H7 (cell line): ENCODE measurements around the gene GCLC. TPM values are rescaled to one million over a fixed set of nuclear protein-coding genes. Genes with fewer than 3 reads are reported as not detected.

Experiments used
- DNase-seq: peaks from one replicate; pipeline ENCODE4 v3.0.0; 2012
- H3K27me3 ChIP-seq: 2 replicates; pipeline ENCODE4 v1.6.0; 2011; ENCODE audit warnings: mild to moderate bottlenecking, low read length; ENCODE audit not compliant: control insufficient read depth, insufficient read depth
- H3K36me3 ChIP-seq: replicated peaks from 2 replicates; pipeline ENCODE4 v1.5.1; 2011; ENCODE audit warnings: low read length; ENCODE audit not compliant: control insufficient read depth, insufficient read depth
- H3K4me3 ChIP-seq: 2 replicates; pipeline ENCODE4 v1.5.1; 2011; ENCODE audit warnings: low read depth, mild to moderate bottlenecking, control low read depth, low read length, moderate library complexity; ENCODE audit not compliant: insufficient read depth
- total RNA-seq: library from RNA; depleted of rRNA; stranded (reverse); fragments of >200 nt; shearing (Covaris generic); gene quantifications from 2 replicates; pipeline ENCODE4 v1.2.3, GENCODE V29; 2014

Gene GCLC
- total RNA-seq, 1 experiment from 2014 or later, result 37.4 TPM

DNA sequence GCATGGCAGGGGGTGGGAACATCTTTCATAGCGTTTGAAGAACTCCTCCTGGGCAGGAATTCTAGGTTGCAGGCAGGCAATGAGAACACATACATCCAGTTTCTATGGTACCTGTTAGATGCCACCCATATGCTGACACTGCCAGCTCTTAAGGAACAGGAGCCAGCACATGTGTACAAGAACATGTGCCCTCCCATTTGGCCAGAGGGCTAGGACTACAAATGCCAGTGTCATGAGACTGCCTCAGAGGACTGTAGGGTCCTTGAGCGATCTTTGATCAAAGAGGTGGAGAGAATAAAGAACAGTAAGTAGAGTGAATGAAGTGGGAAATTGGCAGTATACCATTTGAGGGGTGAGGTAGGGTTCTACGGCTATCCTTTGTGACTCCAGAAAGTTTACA is 45.8 kb downstream of the GCLC start:
- Histone ChIP-seq H3K36me3 (peaks cover 9% of the 10 kb centered on the region), H3K27me3 (no peaks in the 10 kb centered on the region), H3K4me3 (no peak overlapping the region)
- DNase-seq, result no peak

DNA sequence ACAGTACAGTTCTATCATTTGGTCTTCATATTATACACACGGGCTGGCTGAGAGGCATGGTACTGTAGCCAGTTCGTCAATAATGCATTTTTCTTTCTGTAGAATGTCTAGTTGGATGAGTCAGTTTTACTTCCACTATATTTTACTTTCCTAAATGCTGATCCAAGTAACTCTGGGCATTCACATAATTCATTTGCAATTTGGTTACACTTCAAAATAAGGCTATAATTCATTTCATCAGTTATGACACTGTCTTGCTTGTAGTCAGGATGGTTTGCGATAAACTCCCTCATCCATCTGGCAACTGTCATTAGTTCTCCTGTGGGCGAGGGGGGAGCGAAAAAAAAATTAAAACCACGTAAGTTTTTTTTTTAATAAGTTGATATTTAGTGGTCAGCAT is 46.3 kb downstream of the GCLC start:
- no peak for DNase-seq
- Histone ChIP-seq H3K4me3 (no peak overlapping the region), H3K27me3 (no peaks in the 10 kb centered on the region), H3K36me3 (peaks cover 9% of the 10 kb centered on the region)

DNA sequence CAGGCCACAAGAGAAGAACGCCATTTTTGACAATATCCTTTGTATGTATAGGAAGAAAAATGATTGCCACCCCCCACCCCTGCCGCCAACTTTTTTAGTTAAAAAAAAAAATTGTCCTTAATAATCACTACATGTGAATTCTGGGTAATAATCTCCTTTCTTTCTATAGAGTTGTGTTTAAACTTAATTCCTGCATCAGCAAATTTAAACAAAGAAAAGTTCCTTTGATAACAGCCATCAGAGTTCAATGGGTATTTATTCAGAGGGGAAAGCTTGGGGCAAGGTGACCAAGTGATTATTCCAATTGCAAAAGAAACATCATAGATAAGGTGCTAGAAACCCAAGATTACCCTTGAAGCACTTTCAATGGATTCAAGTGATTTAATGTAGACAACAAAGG is 47.0 kb downstream of the GCLC start:
- no peak for DNase-seq
- H3K36me3 ChIP-seq, result peaks cover 7% of the 10 kb centered on the region
- H3K4me3 ChIP-seq, result no peak overlapping the region
- no peaks in the 10 kb centered on the region for H3K27me3 ChIP-seq

DNA sequence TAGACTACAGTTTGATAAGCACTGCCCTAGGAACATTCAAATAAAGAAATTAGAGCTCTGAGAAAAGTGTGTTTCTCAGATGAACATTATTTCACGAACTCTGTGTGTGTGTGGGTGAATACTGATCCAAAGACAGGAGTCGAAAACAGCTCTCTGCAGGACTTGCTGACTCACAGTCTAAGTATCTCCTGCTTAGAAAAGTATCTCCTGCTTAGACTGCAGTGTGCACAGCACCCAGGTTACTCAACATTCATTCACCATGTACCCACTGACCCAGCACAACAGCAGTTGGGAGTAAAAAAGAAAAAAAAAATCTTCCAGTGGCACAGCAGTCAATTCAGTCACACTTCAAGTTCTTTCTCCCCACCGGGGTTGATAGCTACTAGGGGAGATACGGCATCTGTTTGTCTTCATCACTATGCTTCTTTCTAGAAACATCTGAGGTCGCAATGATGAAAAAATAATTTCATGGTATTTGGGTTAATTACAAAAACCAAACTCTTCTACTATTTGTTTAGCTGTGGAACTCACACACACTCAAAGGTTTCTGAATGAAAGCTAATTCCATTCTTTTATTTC is 48.0 kb downstream of the GCLC start:
- no peak for DNase-seq
- peaks cover 7% of the 10 kb centered on the region for H3K36me3 ChIP-seq
- no peaks in the 10 kb centered on the region for H3K27me3 ChIP-seq
- no peak overlapping the region for H3K4me3 ChIP-seq

DNA sequence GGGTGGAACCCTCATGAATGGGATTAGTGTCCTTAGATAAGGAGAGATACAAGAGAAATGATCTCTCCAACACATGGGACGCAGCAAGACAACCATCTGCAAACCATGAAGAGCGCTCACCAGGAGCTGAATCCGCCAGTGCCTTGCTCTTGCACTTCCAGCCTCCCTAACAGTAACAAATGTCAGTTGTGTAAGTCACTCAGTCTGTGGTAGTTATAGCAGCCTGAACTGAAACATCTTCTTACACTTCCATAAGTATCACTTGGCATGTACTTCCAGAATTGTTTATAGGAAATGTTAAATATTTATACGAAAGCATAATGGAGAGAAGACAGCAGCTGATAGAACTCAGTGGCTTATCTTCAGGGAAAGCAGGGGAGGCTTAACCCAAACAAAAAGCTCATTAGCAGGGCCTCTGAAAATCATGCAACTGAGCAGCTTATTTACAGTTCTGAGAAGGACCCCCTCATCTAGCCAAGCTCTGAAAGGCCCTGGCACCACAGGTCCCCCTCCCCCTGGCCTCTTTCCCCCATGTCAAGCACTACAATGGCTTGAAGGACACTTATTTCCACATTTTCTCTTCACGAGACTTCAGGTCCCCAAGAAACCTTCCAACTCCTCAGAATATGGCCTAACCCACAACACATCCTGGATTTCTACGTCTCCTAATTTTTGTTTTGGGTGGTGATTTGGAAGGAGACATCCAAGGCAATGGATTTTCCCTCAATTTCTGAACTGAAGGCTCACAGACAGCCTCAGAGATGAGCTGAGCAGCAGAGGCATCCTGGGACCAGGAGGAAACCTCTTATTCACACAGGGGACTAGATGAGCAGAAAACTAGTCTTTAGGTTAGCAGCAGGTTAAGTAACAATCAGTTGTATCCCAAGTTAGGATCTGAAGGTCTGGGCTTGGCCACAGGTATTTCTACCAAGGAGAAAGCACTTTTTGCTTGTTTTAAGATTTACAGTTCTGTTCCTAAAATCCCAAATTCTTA is 49.1 kb downstream of the GCLC start:
- no peak overlapping the region for H3K4me3 ChIP-seq
- H3K36me3 ChIP-seq, result peaks cover 6% of the 10 kb centered on the region
- H3K27me3 ChIP-seq, result no peaks in the 10 kb centered on the region
- no peak for DNase-seq

DNA sequence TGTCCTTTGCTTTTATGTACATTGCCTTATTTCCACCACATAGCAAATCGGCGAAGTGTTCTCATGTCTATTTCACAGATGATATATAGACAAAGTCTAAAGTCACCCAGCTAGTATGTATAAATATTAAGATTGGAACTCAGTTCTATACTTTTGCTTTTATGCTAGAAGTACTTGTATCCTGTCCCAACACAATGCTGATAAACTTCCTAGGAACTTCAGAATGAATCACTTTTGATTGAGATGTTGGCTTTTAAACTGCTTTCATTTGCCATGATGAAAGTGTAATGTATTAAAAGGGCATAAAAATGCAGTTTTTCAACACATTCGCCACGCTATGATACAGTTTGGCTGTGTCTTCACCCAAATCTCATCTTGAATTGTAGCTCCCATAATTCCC is 50.8 kb downstream of the GCLC start:
- Histone ChIP-seq H3K36me3 (peaks cover 1% of the 10 kb centered on the region), H3K27me3 (no peaks in the 10 kb centered on the region), H3K4me3 (no peak overlapping the region)
- no peak for DNase-seq

DNA sequence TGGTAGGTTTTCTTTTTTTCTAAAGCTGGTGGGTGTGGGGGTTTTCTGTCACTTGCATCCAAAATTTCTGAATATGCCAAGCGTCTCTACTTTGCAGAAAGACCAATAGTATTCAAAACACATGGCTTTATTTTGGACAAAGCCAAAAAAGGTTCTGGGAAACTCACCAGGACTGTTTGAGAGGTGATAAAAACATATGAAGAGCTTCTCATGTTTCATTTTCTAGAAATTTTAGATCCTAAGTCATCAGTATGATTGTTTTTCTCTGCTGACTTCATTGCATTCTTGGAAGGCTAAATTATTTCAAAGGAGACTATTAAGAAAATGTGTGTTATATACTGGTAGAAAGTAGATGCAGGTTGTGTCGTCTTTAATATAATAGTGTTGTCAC is 51.3 kb downstream of the GCLC start:
- DNase-seq, result no peak
- no peaks in the 10 kb centered on the region for H3K27me3 ChIP-seq
- no peaks in the 10 kb centered on the region; the same call in none of the 2 replicates for H3K36me3 ChIP-seq
- no peak overlapping the region for H3K4me3 ChIP-seq

DNA sequence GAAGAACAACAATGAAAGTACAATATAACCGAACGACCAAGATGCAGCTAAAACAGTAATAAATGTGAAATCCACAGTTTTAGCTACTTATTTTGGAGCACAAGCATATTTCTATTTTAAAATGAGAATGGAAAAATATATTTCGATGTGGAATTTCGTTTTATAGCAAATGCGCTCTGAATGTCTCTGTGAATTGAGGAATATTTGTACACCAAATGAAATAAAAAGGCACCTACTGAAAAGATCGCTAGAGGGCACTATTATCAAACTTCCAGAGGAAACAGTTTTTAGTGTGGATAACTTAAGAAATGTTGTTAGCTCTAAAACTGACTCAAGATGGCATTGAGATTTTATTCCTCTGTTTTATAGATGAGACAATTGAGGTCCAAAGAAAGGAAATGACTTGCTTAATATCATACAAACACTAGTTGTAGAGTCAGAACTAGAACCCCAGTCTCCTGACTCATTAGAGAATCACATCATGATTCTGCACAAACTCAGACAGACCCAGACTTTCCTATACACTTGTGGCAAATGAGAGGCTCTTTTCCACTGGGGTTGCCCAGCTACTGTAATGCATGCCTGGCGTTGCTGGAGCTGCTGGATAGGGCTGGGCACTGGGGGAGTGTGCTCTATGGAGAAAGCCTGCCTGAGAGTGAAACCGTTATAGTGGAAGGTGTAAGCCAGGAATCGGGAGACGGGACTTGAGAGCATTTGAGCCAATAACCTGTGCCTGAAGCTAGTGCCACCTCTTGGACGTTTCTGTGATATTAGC is 51.9 kb downstream of the GCLC start:
- Histone ChIP-seq H3K27me3 (no peaks in the 10 kb centered on the region), H3K4me3 (no peak overlapping the region), H3K36me3 (no peaks in the 10 kb centered on the region; the same call in 1 of the 2 replicates)
- peak; percentile 15 for DNase-seq

DNA sequence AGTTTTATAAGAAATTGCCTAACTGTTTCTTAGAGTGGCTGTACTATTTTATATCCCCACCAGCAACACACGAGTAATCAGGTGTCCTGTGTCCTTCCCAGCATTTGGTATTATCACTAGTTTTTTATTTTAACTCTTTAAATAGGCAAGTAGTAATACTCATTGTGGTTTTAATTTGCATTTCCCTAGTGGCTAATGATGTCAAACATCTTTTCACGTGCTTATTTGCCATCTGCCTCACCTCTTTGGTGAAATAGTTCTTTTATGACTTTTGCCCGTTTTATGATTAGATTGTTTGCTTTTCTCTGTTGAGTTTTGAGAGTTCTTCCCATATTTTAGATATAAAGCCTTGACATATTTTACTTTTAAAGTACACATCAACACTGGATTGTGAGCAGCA is 57.8 kb downstream of the GCLC start:
- no peaks in the 10 kb centered on the region for H3K36me3 ChIP-seq
- no peak overlapping the region for H3K4me3 ChIP-seq
- no peak for DNase-seq
- no peaks in the 10 kb centered on the region for H3K27me3 ChIP-seq

DNA sequence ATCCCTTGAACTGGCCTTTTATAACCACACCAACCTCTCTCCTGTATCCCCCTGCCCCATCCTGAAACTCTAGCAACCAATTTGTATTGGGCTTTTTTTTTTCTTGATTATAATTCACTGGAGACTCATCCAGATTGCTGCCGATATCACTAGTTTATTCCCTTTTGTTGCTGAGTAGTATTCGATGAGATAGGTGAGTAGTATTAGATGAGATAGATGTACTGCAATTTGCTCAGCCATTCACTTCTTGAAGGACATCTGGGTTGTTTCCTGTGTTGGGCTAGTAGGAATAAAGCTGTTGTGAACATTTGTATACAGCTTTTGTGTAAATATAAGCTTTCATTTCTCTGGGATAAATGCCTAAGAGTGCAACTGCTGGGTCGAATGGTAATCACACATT is 58.2 kb downstream of the GCLC start:
- no peak for DNase-seq
- Histone ChIP-seq H3K27me3 (no peaks in the 10 kb centered on the region), H3K4me3 (no peak overlapping the region), H3K36me3 (no peaks in the 10 kb centered on the region)

DNA sequence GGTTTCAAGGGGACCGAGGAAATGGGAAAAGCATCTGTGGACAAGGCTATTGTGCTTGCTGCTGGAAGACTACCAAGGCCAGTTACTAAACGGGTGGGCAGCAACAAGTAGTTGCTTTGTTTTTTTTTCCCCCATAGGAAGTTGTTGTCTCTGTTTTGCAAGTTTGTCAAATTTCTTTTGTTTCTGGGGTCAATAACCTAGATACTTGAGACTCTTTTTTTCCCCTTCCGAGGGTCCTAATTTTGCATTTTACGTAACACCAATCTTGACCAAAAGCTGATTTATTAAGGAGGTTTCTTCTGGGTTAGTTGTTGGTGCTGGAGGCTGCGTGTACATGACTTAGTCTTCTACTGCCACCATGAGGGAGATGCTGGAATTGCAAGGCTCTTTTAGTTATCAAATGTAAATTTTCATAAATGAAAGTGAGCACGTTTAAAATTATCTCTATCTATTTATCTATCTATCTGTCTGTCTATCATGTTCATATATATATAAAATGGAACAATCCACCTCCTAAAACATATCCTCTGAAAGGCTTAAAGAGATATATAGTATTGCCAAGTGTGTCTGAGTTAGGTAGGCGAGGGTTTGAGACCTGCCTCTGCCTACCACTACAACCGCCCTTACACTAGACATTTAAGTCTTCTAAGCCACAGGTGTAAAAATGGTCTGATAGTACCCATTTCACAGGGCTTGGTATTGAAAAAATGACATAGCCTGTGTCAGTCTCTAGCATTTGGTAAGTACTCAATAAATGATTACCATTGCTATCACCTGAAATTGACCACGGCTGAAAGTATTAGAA is 60.2 kb downstream of the GCLC start:
- DNase-seq, result peak; percentile 17
- no peak overlapping the region for H3K4me3 ChIP-seq
- H3K27me3 ChIP-seq, result no peaks in the 10 kb centered on the region
- H3K36me3 ChIP-seq, result no peaks in the 10 kb centered on the region

DNA sequence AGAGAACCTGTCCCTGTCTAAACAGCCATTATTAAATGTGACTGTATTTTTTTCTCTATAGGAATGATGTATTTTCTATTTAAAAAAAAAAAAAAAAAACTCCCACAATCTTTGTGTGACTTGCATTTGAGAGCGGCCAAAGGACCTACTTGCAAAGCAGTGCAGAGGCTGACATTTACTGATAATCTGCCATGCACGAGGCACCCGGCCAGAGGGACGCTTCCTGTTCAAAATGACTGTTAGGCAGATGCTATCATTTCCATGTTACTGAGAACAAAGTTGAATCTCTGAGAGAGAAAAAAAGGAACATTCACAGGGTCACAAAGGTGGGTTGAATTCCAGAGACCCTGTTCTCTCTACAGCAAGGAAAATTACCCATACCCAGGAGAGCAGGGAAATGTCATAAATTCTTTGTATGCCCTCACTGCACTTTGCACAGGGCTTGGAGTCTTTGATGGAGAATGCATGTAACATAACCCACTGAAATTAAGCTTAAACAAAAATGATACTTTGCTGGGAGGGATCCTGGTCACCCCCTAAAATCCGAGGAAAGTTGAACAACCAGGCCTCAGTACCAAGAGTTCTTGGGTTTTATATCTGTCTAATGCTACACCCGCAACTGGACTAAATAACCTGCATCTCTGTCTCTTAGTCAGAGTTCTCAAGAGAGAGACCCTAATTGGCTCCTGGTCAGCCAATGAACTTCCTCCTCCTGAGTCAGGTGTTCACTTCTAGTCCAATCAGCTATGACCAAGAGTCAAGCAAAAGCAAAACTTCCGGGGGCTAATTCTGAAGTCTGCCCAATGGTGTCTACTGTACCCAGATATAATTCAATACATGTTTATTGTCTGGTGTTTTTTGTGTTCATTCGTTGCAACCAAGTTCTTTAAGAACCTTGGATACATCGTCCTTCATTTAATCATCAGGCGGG is 61.2 kb downstream of the GCLC start:
- Histone ChIP-seq H3K4me3 (no peak overlapping the region), H3K36me3 (no peaks in the 10 kb centered on the region)
- DNase-seq, result no peak

DNA sequence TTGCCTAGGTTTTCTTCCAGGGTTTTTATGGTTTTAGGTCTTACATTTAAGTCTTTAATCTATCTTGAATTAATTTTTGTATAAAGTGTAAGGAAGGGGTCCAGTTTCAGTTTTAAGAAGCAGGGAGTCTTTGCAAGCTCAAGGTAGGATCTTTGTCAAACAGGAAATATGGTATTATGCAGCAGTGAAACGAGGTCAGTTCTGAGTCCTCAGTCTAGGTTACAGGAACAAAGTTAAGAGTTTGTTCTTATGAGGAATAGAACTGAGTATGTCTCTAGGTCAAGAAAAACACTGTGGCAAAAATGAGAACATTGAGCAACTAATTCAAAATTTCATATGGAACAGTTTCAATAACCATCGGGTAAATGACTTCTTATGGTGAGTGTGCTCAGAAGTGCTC is 63.6 kb downstream of the GCLC start:
- no peak for DNase-seq
- Histone ChIP-seq H3K4me3 (no peak overlapping the region), H3K27me3 (no peaks in the 10 kb centered on the region), H3K36me3 (no peaks in the 10 kb centered on the region)

More for the DNA sequence above, 61.2 kb downstream of the GCLC start:
- H3K27me3 ChIP-seq, result no peaks in the 10 kb centered on the region
